Measurements from ENCODE around the gene PALD1.
"Not testable (repeated sequence)": the region's sequence is repeated elsewhere in the genome, so short reads cannot be mapped to it uniquely, and the experiment has no call there.

The PALD1 gene

DNA sequence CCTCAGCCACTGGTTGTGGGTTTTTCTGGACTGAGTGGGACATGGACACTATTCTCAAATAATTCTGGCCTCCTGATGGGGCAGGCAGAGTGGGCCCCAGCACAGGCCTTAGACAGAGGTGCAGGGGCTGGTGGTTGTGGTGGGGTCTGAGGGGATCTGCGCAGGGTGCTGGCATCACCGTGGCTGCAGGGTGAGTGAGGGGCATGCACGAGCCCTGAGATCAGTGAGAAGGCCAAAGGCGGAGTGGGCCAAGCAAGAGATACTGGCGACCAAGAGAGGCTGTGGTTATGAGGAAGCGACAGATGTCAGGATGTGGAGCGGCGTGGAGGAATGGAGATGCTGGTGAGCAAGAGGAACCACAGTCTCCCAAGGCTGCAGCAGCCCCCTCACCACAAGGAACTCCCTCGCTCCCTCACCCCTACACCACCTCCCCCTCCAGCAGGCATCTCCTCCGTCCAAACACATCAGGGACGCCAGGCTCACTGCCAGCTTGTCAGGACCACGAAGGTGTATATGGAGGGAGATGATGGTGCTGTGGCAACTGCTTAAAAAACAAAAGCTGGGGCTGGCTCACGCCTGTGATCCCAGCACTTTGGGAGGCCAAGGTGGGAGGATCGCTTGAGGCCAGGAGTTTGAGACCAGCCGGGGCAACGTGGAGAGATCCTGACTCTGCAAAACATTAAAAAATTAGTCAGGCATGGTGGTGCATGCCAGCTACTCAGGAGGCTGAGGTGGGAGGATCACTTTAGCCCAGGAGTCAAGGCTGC lies 114.4 kb downstream of the PALD1 start:
- DNase-seq: no peak

DNA sequence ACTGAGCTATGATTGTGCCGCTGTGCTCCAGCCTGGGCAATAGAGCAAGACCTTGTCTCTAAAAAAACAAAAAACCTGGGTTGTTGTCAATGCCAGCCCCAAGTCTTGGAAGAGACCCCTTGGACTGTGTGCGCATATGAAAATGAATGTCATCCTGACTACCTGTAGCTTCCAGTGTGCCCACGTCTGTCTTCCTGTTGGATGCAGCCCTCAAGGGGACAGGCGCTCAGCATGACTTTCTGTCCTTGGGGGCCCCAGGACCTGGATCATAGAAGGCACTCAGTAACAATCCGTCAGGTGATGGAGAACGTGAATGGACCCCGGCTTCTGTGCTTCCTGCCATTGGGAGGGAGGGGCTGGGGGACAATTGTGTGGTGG lies 114.9 kb downstream of the PALD1 start:
- DNase-seq: no peak

- no peak for DNase-seq
Observed at GRCh38 chr10:70594161-70594560, 115.6 kb downstream of the PALD1 start.

DNA sequence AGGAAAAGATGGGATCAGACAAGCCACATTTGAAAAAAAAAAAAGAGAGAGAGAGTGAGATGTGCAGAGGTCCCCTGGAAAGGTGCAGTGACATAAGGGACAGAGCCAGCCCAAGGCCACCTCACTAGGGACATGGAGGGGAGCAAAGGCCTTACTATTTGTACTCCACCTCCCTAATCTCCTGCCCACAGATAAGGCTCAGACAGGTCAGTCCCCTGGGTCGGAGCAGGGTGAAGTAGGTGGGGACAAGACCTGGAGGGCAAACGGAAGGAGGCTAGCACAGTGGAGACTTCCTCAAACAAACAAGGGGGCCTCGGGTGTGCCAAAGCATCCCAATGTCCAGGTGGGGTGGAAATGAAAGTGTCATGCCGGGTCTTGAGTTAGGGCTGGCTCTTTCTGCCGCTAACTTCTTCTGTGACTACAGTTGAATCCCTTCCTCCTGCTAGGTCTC lies 117.0 kb downstream of the PALD1 start:
- no peak for DNase-seq

- no peak for DNase-seq
Observed at GRCh38 chr10:70596110-70596798, 117.7 kb downstream of the PALD1 start.

GRCh38 chr10:70596860-70597809 lies 118.6 kb downstream of the PALD1 start:
- DNase-seq: no peak

GRCh38 chr10:70597856-70598815 lies 119.6 kb downstream of the PALD1 start:
- no peak for DNase-seq

GRCh38 chr10:70598857-70599295 lies 120.3 kb downstream of the PALD1 start:
- DNase-seq: no peak

GRCh38 chr10:70599319-70599718 lies 120.8 kb downstream of the PALD1 start:
- DNase-seq: no peak

- no peak for DNase-seq
Observed at GRCh38 chr10:70599791-70600190, 121.2 kb downstream of the PALD1 start.

- DNase-seq: no peak
Observed at GRCh38 chr10:70600512-70601395, 122.2 kb downstream of the PALD1 start.

DNA sequence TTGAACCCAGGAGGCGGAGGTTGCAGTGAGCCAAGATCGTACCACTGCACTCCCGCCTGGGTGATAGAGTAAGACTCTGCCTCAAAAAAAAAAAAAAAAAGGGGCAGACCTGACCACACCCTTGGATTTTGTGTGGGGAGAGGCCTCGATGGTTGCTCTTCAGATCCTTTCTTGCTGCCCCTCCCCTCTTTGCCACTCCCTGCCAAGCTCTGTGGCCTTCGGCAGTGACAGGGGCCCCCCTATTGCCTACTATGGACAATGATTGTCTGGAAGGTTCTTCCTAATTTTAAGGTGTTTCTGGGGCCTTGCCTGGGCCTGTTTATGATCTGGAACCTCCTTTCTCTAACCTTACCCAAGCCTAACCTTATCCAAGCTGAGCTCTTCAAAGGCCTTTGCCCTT lies 123.2 kb downstream of the PALD1 start:
- DNase-seq: no peak

GRCh38 chr10:70602665-70603448 lies 124.3 kb downstream of the PALD1 start, which contains the start of gene PRF1:
PRF1 (minus strand) TSS chr10:70602741; CDS start chr10:70600902, 1,839 bp downstream.
- DNase-seq: no peak

- no peak for DNase-seq
Observed at GRCh38 chr10:70603449-70603801, 124.9 kb downstream of the PALD1 start.

DNA sequence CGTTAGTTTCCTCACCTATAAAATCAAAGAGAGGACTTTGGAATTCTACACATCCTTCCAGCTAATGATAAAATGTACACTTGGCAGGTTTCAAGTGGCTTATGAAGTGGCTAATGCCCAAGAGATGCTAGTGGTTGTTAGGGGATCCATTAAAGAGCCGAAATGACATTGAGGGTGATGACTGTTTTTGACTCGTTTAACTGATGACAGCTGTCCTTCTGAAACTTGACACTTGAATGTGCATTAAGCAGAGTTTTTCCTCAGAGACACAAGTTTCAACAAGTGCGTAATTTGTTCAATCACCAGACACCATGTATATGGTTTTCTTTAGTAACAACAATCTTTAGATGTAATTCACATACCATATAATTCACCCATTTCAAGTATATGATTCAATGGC lies 125.5 kb downstream of the PALD1 start:
- DNase-seq: no peak

- DNase-seq: no peak
Observed at GRCh38 chr10:70605161-70605560, 126.6 kb downstream of the PALD1 start.

- DNase-seq: no peak
Observed at GRCh38 chr10:70607936-70608335, 129.4 kb downstream of the PALD1 start.

DNA sequence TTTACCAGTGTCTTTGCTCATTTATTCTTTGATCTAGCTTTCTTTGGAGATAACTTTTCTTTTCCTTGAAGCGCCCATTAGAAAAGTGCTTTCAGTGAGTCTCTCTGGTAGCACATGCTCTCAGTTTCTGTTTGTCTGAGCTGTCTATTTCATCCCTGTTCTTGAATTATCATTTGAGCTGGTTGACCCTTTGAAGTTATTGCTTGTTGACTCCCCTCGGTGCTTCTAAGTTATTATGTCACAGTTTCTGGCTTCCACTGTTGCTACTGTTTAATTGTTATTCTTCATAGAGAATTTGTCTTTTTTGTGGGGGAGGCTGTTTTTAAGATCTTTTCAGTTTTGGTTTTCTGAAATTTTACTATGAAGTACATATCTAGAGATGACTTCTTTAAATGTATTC lies 135.4 kb downstream of the PALD1 start:
- DNase-seq: no peak

- not testable (repeated sequence) for DNase-seq
Observed at GRCh38 chr10:70614364-70614763, 135.8 kb downstream of the PALD1 start.

DNA sequence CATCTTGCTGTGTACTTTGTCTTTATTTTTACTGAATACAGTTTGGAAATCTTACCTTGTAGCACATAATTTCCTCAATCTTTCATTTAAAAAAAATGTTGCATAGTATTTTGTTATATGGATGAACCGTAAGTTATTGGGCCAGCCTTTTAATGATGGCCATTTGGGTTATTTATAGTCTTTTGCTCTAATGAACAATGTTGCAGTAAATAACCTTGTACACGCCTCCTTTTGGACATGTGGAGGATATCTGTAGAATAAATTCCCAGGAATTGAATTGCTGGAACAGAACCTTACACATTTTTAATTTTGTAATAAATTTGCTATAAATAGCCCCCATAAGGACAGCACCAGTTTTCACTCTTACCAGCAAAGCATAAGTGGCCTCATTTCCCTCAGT lies 136.6 kb downstream of the PALD1 start:
- no peak for DNase-seq

All from NCI-H345 (cell line).